PFSK-1 (cell line): ENCODE results near the gene CADM4.

Source experiments
- POLR2AphosphoS5 ChIP-seq: IDR thresholded peaks from 2 replicates; pipeline ENCODE4 v1.6.1; 2012; ENCODE audit warnings: low read depth, mild to moderate bottlenecking, control low read depth, low read length, moderate library complexity
- SIN3A ChIP-seq: IDR thresholded peaks from 2 replicates; pipeline ENCODE4 v1.6.1; 2012; ENCODE audit warnings: mild to moderate bottlenecking, low read length, moderate library complexity, borderline replicate concordance; ENCODE audit not compliant: insufficient read depth
- TF ChIP-seq, protein P1 (sequence below), 2 experiments: IDR thresholded peaks; 2 replicates each; pipeline versions ENCODE4 v1.6.1 to v1.8.0; 2011 to 2012; ENCODE audit warnings: low read depth in 2 of 2, low read length in 2 of 2, control low read depth in 1 of 2, inconsistent platforms in 1 of 2, mild to moderate bottlenecking in 1 of 2, moderate library complexity in 1 of 2; ENCODE audit not compliant: insufficient read depth in 1 of 2

DNA sequence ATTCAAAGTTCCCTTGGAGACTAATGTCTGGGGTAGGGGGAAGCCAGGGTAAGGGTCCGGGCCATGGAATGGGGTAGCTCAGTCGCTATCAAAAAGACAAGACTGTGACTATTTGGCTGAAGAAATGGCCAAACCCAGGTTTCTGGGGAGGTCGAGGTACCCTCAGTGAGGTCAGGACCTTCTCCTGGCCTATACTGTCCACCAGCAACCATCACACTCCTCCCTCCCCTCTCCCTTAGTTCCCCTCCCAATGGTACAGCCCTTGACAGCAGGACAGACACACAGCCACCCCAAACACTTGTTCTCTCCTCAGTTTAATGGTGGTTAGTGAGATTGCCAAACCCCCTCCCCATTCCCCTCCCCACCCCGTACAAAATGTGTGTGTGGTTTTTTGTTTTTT lies 17.6 kb downstream of the CADM4 start:
- TF ChIP-seq, protein P1, sequence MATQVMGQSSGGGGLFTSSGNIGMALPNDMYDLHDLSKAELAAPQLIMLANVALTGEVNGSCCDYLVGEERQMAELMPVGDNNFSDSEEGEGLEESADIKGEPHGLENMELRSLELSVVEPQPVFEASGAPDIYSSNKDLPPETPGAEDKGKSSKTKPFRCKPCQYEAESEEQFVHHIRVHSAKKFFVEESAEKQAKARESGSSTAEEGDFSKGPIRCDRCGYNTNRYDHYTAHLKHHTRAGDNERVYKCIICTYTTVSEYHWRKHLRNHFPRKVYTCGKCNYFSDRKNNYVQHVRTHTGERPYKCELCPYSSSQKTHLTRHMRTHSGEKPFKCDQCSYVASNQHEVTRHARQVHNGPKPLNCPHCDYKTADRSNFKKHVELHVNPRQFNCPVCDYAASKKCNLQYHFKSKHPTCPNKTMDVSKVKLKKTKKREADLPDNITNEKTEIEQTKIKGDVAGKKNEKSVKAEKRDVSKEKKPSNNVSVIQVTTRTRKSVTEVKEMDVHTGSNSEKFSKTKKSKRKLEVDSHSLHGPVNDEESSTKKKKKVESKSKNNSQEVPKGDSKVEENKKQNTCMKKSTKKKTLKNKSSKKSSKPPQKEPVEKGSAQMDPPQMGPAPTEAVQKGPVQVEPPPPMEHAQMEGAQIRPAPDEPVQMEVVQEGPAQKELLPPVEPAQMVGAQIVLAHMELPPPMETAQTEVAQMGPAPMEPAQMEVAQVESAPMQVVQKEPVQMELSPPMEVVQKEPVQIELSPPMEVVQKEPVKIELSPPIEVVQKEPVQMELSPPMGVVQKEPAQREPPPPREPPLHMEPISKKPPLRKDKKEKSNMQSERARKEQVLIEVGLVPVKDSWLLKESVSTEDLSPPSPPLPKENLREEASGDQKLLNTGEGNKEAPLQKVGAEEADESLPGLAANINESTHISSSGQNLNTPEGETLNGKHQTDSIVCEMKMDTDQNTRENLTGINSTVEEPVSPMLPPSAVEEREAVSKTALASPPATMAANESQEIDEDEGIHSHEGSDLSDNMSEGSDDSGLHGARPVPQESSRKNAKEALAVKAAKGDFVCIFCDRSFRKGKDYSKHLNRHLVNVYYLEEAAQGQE (IDR thresholded peaks at IDR 0.05; ENCODE audit: insufficient read depth in 1 of 2, low read depth in 2 of 2, low read length in 2 of 2): no peak
- TF ChIP-seq SIN3A (no peak), POLR2AphosphoS5 (no peak)
